Fibroblast of skin of left biceps (primary cell): ENCODE data around the gene COMTD1.

ENCODE experiments used
- DNase-seq, 2 experiments: peaks; one replicate each; pipeline ENCODE4 v3.0.0-alpha.2; 2013; ENCODE audit warnings: low read depth in 2 of 2

The COMTD1 gene

DNA sequence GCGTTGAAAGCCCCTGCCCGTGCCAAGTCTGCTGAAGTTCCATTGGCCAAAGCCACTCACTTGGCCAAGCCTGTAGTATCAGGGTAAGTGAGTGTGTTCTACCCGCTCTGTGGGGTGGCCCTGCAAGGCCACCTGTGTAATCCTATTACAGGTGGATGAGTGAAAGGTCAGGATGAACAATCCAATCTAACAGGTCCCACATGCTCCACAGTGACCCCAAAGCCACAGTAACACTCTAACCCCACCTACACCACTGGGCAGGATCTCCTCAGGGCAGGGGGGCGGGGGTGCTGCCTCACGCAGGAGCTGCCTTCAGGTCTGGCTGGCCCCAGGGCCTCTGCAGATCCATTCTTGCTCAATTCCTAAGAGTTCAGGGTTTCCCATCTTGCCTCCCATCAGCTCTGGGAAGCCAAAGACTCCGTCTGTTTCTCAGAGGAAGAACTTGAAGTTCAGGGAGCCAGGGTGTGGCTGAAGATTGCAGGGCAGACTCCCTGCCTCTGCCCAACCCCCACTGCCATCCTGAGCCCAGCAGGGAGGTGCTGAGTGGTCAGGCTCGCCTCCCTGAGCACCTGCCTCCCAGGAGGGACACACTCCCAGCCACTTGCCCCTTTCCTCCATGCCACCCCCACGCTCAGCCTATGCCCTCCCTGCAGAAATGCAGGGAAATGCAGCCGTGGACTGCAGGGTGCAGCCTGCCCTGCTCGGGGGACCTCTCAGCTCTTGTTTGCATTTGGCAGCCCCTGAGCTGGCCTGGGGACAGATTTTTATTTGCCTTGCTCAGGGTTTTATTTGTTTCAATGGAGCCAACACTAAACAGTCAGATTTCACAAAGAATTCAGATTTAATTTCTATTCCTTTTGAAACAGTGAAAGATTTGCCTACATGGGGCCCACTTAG lies 9.8 kb upstream of the COMTD1 start:
- no peak for DNase-seq

DNA sequence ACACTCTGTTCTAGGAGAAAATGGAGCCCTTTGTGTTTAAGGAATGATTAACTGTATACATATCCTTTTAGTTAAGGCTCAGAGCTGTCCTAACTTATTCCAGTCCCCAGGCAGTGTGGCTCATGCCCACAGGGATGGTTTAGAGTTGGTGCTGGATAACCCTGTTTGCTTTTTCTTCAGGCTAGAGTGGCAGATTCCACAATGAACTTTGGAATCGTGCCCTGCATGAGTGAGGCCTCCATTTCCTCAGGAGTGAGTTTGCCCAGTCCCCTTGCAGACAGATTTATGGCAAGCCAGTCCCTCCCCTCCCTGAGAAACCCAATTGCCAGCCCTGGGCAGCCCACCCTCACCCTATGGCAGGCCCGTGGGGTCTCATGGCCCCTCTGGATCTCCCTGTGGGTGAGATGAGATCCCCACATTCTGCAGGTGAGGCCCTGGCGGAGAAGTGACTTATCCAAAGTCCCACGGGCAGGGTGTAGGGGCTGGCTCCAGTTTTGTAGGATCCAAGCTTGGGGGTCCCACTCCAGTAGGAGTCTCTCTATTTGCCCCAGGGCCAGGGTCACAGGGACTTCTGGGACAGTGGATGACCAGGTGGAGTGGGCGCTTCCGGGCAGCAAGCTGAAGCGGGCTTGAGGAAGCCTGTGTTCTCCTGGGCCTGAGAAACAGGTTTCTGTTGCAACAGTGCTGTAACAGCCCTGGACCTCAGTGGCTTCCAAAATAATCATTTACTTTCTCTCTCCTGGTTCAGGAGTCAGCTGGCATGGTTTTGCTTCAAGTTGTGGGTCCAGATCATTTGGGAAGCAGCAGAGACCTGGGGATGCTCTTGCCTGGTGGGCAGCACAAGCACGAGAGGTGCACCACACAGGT lies 9.0 kb upstream of the COMTD1 start:
- no peak for DNase-seq

DNA sequence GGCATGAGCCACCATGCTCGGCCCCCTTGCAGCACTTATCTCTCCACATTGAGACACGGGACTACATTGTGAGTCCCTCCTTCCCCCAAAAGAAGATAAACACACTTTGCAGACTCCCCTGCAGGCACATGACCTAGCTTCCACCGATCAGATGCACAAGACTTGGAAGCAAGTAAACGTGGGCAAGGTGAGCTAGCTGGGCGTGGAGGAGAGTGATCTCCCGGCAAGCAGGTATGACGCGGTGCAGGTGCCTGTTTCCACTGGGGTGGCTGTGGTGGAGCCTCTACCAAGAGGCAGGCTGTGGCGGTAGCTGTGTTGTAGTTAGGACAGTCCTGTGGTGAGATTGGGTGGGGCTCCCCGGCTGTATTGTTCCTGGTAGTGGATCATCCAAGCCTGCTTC lies 7.7 kb upstream of the COMTD1 start:
- no peak for DNase-seq

DNA sequence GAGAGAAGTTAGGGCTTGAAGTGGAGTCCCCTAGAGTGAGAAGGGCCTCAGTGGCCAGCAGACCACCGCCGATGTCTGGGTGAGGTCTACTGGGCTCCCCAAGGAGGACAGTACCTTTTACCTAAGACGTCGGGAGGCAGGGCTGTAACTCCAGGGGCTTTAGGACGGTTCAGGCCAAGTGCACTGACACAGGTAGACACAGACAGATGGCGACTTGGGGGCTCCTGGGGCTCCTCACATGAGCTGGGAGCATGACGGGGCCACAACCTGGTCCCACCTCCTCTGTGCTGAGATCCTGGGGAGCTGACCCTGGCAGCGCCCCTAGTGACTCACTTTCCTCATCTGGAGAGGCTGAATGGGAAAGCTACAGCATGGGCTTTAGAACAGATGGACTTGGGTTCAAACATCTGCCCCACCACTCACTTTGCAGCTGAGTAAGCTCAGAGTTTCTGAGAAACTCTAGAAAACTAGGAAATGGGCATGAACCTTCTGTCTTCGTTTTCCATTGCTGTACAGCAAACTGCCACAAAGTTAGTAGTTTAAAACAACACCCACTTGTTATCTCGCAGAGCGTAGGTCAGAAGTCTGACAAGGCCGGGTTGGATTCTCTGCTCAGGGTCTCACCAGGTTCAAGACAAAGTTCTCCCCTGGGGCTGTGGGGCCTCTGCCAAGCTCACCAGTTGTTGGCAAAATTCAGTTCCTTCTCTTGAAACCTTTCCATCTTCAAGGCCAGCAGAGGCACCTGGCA lies 4.7 kb upstream of the COMTD1 start:
- DNase-seq, result no peak

DNA sequence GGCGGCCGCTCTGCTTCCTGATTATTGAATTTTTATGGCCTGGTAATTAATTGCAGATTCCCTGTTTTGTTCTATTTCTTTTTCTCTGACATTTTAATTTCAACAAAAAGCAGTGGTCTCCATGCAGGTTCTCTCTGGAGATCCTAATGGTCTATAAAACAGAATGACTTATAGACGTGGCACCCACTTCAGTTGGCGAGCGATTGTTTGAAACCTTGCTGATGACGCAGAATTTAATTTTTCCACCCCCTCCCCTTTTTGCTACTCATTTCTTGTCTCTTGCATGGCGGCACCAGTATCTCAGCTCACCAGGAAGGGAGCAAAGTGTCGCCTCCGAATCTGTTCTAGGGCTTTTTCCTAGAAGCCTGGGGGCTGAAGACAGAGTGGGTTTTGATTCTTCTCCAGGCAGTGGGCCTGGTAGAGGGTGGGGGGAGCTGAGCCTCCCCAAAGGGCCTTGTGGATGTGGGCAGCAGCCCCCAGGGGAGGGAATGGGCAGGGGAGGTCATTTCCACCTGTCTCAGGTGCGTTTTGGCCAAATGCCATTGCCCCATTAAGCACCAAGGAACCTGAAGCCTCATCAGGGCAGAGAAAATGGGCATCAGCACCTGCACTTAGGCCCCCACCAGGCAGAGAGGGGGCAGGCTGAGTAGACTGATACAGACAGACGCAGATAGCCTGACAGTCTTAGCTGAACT lies 3.5 kb upstream of the COMTD1 start:
- no peak for DNase-seq

DNA sequence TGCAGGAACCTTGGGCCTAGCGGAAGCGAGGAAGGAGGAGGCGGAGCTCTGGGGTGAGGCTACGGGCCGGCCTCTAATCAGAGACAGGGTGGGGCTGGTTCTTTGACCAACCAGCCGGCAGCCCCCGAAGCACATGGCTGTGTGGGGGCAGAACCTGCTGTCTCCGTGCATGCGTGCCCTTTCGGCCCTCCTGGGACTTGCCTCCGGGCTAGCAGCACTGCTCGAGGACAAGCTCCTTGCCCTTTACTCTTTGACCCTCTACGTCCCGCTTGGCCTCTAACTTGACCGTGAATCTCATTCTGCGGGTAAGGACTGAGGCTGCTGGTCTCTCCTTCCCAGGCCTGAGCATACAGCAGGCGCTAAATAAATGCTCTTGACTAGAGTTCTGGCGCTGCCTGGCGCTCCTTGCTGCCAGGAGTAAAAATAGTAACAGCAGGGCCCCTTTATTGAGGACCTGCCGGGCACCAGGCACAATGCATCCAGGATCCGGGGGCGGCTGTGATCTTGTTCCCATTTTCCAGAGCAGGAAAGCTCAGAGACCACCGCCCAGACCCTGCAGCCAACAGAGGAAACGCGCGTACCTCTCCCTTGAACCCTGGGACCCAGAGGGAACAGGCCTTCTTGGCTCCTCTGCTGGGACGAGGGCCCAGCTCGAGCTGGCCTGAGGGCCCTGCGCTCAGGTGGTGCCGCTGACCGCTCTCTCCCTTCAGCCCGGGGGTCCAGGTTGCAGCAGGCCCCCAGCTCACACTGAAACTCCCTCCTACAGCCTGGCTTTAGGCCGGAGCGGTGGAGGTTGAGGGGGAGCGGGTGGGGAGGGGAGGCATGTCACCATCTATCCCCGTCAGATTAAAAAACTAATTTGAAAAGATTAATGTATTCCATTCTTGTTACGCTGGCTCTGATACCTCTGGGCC lies 2.7 kb upstream of the COMTD1 start:
- no peak for DNase-seq

DNA sequence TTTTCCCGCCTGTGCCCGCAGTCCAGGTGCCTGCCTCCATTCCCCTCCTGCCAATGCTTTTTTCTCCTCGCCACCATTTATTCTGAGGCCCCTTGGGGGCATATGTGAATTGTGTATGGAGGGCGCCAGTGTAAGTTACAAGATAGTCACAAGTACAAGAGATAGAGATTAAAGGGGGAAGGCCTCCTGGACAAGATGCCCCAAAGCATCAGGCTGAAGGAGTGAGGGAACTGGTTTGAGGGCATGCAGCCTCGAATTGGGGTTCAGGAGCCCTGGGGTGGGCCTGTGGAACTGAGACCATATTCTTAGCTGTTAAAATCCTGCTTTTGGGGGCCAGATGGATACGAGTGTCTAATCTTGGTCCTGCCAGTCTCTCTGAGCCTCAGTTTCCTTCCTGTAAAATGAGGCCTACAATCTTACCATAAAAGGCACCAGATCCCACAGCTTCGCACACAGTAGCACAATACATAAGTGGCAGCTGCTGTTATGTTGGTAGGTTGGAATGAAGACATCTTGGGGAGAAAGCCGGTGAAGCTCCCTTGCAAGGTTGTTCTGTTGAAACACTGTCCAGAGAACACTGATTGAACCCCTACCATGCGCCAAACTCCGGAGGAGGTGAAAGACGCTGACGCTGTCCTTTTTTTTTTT lies 545 bp upstream of the COMTD1 start:
- DNase-seq, result no peak

DNA sequence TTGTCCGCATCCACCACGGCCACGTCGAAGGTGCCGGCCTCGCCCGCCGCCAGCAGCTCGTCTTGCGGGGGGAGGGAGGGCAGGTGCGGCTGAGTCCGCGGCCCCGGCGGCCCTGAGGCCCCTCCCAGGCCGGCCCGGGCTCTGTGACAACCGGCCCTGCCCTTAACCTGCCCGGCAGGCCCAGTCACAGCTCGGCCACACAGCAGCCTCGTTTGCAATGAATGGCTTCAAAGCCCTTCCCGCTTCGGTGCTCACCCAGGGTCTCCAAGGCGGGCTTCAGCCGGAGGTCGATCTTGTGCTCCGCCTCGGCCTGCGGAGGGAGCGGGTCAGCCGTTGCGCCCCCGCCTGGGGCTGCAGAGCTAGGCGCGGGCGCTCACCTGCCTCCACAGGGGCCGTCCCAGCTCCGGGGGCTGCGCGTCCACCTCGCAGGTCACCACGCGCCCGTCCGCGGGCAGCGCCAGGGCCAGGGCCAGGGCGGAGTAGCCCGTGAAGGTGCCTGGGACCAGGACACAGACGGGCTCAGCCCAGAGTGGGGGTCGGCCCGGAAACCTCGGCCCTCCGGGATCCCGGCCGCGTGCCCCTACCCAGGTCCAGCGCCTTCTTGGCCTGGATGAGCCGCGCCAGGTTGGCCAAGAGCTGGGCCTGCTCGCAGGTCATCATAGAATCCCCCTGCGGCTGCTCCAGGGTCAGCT lies 928 bp downstream of the COMTD1 start:
- no peak for DNase-seq

DNA sequence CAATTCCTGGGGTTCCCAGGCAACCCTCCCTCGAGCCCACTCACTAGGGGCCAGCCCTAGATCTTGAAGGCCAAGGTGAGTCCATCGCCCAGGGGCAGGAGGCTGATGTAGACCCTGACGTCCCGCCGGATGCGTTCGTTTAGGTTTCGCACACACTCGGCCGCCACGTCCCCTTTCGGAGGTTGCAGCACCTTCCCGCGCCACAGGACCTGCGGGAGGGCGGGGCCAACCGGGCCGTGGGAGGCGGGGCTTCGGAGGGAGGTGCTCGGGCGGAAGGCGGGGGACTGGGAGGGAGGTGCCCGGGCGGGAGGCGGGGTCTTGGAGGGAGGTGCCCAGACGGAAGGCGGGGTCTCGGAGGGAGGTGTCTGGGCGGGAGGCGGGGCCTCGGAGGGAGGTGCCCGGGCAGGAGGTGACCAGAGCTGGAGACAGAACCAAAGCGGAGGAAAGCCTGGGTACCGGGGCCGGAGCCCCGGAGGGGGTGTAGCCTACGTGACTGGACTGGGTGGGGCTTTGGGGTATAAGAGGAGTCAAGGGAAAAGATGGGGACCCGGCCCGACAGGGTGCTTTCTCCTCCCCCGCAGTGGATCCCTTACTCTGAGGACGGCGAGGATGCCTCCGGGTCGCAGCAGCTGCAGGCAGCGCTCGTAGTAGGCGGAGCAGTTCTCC lies 1.6 kb downstream of the COMTD1 start:
- DNase-seq, result peak; percentile 33 to 45

DNA sequence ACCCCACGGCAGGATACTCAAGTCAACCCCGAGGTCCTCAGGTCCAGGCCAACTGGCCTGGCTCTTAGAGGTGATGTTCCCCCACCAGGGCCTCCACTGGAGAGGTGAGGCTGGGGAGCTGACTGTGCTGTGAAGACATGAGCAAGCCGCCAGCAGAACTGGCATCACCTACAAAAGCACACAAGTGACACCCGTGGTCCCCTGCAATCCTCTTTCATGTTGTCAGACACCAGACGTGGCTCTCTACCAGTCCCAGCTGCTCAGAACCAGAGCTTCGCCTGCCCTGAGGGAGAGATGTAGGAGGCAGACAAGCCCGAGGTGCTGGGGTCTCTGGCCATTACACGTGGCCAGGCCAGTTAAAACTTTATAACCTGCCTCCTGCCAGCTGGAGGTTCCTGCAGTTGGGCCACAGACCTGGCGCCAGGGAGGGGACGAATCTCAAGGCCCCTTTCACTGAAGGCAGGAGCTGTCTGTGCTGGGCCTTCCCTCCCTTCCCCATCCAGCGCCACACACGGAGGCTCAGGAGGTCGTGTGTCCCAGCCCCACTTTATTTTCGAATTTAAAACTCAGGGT lies 2.2 kb downstream of the COMTD1 start:
- no peak for DNase-seq

DNA sequence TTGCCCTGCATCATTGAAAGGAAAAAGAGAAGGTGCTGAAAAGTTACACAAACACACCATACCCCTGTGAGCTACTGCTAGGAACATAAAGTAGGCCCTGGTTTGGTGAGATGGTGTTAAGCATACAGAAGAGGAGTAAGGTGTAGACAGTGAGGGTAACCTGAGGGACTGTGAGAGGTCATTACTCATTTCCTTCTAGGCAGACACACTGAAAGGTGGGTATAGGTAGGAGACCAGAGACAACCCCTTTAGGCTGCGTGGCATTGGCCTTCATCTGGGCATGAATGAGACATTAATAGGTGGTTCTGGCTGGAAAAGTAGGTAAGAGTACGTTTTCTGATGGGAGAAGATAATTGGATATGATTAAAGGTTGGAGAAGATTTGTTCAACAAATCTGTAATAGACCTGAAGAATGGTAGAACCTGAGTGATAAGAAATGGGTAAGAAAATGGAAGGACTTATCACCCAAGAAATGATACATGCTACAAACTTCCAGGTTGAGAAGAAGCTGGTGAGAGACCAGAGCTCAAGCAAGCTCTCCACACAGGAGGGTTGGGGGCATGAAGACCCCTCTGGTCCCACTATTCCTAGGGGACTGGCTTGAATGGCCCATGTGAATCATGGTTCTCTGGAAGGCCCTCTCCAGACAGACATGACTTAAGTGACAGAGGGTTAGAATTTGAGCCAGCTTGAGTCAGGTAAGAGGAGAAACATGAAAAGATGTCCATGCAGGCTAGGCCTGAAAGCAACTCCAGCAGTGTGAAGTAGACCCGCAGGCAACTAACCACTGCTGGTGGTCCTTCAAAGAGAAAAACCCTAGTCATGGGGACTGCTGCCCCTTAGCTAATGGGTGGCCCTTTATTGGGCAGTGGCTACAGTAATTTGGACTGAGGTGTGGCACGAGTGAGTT lies 3.8 kb downstream of the COMTD1 start:
- DNase-seq, result no peak

DNA sequence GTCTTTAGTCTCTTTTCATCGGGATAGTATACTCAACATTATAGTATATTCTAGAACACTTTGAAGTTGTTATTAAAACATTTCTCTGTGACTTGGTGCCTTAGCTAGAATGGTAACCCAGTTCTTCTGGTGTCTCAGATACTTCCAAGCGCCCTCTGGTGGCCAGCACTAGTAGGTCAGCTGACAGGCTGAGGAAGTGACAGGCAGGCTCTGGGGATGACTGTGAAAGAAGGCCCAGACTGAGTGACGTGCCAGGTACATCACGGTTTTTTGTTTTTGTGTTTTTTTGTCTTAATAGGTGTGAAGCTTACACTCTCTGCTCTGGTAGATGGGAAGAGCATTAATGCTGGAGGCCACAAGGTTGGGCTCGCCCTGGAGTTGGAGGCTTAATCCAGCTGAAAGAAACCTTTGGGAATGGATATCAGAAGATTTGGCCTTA lies 5.1 kb downstream of the COMTD1 start:
- DNase-seq, result peak; percentile 43 to 49

DNA sequence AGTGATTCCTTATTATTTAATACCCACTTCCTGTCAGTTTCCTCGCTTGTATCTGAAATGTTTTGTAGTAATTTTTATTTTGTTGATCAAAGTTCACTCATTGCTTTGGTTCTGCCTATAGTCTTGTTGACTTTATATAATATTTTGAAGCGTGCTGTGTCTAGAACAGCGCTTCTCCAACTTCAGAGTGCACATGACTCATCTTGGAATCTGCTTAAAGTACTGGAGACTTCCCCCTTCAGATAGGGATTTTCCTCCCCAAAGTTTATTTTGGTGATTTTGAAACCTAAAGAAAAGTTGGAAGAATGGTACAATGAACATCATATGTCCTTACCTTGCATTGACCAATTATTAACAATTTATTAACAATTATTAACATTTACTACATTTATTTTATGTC lies 5.8 kb downstream of the COMTD1 start:
- no peak for DNase-seq

DNA sequence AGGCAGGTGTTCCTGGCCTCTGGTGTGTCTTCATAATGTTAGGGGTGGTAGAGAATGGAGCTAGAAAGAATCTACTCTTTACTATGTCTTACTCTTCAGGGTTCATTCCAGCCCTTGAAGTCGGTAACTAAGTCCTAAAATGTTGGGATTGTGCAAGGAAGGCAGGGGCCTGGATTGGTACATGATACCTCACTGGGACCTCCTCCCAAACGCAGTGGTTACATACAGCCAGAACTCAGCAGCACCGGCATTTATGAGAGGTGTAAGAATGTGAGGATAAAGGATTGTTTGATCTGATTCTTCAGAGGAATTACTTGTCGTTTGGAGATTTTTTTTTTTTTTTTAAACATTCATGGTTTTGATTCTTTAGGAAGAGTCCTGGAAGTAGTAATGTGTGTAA lies 6.9 kb downstream of the COMTD1 start:
- DNase-seq, result no peak

DNA sequence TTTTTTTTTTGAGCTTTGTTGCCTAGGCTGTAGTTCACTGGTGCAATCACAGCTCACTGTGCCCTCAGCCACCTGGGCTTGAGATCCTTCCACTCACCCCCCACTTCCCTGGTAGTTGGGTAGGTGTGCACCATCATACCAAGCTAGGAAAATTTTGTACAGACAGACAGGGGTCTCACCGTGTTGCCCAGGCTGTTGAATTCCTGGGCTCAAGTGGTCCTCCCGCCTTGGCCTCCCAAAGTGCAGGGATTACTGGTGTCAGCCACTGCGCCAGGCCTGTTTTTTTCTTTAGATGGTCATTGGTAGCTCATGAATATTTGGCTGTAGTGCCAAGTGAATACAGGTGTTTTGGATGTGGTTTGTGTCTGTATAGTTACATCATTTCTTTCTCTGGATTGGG lies 7.5 kb downstream of the COMTD1 start:
- no peak for DNase-seq

DNA sequence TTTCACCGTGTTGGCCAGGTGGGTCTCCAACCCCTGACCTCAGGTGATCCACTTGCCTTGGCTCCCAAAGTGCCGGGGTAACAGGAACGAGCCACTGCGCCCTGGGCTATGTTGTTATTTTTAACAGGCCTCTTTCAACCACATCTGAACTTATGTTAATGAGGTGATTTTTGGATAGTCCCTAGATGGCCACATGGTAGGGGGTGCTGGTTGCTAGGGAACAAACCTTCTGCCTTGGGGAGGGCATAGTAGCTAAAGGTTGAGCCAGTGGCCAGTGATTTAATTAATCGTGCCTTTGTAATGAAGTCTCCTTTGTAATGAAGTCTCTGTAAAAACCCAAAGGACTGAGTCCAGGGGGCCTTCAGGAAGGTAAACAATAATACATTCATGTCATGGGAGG lies 9.1 kb downstream of the COMTD1 start:
- no peak for DNase-seq

DNA sequence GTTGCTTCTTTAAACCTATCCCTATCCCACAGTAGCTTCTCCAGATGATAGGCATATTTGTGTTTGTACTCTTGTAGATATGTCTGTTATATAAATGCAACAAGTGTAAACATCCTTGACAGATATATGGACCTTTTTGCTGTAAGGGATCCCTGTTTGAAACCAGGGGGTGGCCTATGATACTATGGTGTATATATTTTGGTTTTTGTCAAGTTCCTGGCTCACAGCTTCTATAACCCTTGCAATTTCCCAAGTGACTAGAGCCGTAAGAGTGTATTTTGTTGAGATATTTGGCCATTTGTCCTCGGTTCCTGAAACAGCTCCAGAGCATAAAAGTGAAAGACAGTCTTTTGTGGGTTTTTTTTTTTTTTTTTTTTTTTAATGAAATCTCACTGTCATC lies 9.7 kb downstream of the COMTD1 start:
- no peak for DNase-seq
